OCI-LY7 (cell line): Measurements from ENCODE around the gene FMN2. TPM values are rescaled to one million over a fixed set of nuclear protein-coding genes. Genes with fewer than 3 reads are reported as not detected.

Experiments used
- BruUV-seq: library from RNA; stranded (reverse); fragments of 400-500 nt; replicated peaks from 2 replicates; lab custom pipeline; 2021; lab: Mats Ljungman, UMichigan
- CTCF ChIA-PET: fragments of 300-600 bp; sonication (Branson Sonifier 250); formaldehyde crosslinking; loops from one replicate; lab custom pipeline; 2022; ENCODE audit warnings: antibody characterized with exemption; ENCODE audit not compliant: unreplicated experiment; lab: Charles Lee
- POLR2A ChIA-PET: fragments of 300-600 bp; sonication (Branson Sonifier 250); formaldehyde crosslinking; loops from one replicate; lab custom pipeline; 2022; ENCODE audit warnings: antibody characterized with exemption; lab: Charles Lee
- DNase-seq: peaks from one replicate; pipeline ENCODE4 v3.0.0-alpha.2; 2015; ENCODE audit warnings: low spot score
- H2AFZ ChIP-seq: fragments of 200-600 bp; sonication (generic), shearing (Covaris generic); 2 replicates; pipeline ENCODE4 v1.6.1; 2014; ENCODE audit warnings: mild to moderate bottlenecking, antibody characterized with exemption, low read length, moderate library complexity
- H3K27ac ChIP-seq: fragments of 200-600 bp; sonication (generic); 2 replicates; pipeline ENCODE4 v1.5.1; 2014; ENCODE audit warnings: mixed run types, low read depth, mild to moderate bottlenecking, moderate library complexity, low read length, inconsistent platforms; ENCODE audit not compliant: poor library complexity, severe bottlenecking
- H3K36me3 ChIP-seq: fragments of 200-600 bp; sonication (generic); 2 replicates; pipeline ENCODE4 v1.6.1; 2014; ENCODE audit warnings: mild to moderate bottlenecking, antibody characterized with exemption, low read length, moderate library complexity, mixed read lengths; ENCODE audit not compliant: insufficient read depth
- H3K4me1 ChIP-seq: fragments of 200-600 bp; sonication (generic); 2 replicates; pipeline ENCODE4 v1.5.1; 2014; ENCODE audit warnings: mild to moderate bottlenecking, low read length; ENCODE audit not compliant: insufficient read depth, poor library complexity, severe bottlenecking
- H3K4me2 ChIP-seq: fragments of 200-600 bp; sonication (generic); 2 replicates; pipeline ENCODE4 v1.6.1; 2014; ENCODE audit warnings: mild to moderate bottlenecking, low read length
- H3K4me3 ChIP-seq: fragments of 200-600 bp; sonication (generic); 2 replicates; pipeline ENCODE4 v1.5.1; 2014; ENCODE audit warnings: mild to moderate bottlenecking, low read depth, low read length; ENCODE audit not compliant: poor library complexity, severe bottlenecking
- H3K79me2 ChIP-seq: fragments of 200-600 bp; sonication (generic); 2 replicates; pipeline ENCODE4 v1.6.1; 2016; ENCODE audit warnings: low read depth, mild to moderate bottlenecking, low read length, moderate library complexity, mixed read lengths; ENCODE audit not compliant: insufficient read depth
- H3K9me2 ChIP-seq: fragments of 200-600 bp; sonication (generic); 2 replicates; pipeline ENCODE4 v1.6.1; 2016; ENCODE audit warnings: mild to moderate bottlenecking, low read length, mixed read lengths; ENCODE audit not compliant: insufficient read depth
- H3K9me3 ChIP-seq: fragments of 200-600 bp; sonication (generic); 2 replicates; pipeline ENCODE4 v1.6.1; 2014; ENCODE audit warnings: mild to moderate bottlenecking, mixed run types, low read length, mixed read lengths
- H4K20me1 ChIP-seq: fragments of 200-600 bp; sonication (generic); 2 replicates; pipeline ENCODE4 v1.6.1; 2014; ENCODE audit warnings: mild to moderate bottlenecking, antibody characterized with exemption, low read length, moderate library complexity, mixed read lengths; ENCODE audit not compliant: insufficient read depth
- EZH2phosphoT487 ChIP-seq: fragments of 200-600 bp; sonication (generic); IDR thresholded peaks from 2 replicates; pipeline ENCODE4 v1.6.1; 2018; ENCODE audit warnings: low read depth, borderline replicate concordance, mild to moderate bottlenecking, mixed run types, antibody characterized with exemption, low read length, moderate library complexity, mixed read lengths
- intact Hi-C: fragments of 100-400 bp; cut with micrococcal nuclease; formaldehyde crosslinking; loops from one replicate; pipeline ENCODE4 v1.10.0; 2022; ENCODE audit not compliant: unreplicated experiment
- total RNA-seq, 2 experiments: library from RNA; depleted of rRNA in 1 of 2; stranded (reverse); fragments of >200 nt in 1 of 2; shearing (Covaris generic) in 1 of 2; gene quantifications; 2 replicates each; pipeline ENCODE4 v1.2.3, GENCODE V29; 2014 to 2022
- TF ChIP-seq, protein P1 (sequence below): fragments of 200-600 bp; sonication (generic); conservative IDR thresholded peaks from 2 replicates; pipeline ENCODE4 v1.5.1; 2014; ENCODE audit warnings: mild to moderate bottlenecking, antibody characterized with exemption, low read length, moderate library complexity, mixed read lengths

FMN2 gene
- total RNA-seq, 2 experiments from 2014 or later = not detected

DNA sequence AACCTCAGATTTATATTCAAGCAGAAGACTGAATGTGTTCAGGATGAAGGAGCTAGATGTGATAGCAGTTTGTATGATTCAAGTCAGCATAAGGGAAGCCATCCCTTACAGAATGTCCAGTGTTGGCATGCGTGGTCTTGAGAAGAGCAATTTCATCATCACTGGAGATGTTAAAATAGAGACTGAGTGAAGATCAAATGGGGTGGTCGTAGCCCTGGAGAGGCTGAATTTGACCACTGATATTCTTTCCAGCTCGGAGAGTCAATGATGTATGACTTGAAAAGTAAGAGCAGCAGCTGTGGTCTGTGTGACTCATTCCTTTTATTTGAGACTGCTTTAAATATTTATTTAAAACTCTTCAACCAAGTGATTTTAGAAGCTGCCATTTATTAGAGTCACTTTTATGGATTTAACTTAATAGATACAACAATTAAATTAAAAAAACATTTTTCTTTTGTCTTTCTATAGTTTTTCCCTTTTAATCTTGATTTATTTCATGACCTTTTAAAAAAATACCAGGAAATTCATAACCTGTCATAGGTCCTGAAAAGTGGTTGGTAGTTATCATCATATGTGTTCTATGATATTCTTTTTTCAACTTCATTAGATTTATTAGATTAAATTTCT is 15.5 kb downstream of the FMN2 start:
- no peak overlapping the region for H3K4me3 ChIP-seq
- no peak overlapping the region for H3K4me2 ChIP-seq
- DNase-seq = no peak
- H3K9me3 ChIP-seq = no peaks in the 10 kb centered on the region
- H3K4me1 ChIP-seq = no peaks in the 10 kb centered on the region
- H3K27ac ChIP-seq = no peak overlapping the region
- intact Hi-C loops = no loop called here
- TF ChIP-seq, protein P1, sequence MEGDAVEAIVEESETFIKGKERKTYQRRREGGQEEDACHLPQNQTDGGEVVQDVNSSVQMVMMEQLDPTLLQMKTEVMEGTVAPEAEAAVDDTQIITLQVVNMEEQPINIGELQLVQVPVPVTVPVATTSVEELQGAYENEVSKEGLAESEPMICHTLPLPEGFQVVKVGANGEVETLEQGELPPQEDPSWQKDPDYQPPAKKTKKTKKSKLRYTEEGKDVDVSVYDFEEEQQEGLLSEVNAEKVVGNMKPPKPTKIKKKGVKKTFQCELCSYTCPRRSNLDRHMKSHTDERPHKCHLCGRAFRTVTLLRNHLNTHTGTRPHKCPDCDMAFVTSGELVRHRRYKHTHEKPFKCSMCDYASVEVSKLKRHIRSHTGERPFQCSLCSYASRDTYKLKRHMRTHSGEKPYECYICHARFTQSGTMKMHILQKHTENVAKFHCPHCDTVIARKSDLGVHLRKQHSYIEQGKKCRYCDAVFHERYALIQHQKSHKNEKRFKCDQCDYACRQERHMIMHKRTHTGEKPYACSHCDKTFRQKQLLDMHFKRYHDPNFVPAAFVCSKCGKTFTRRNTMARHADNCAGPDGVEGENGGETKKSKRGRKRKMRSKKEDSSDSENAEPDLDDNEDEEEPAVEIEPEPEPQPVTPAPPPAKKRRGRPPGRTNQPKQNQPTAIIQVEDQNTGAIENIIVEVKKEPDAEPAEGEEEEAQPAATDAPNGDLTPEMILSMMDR = no peak
- TF ChIP-seq EZH2phosphoT487 = no peak
- no TSS peak for BruUV-seq
- H3K9me2 ChIP-seq = no peaks in the 10 kb centered on the region
- no peaks in the 10 kb centered on the region for H3K36me3 ChIP-seq
- H2AFZ ChIP-seq = no peak overlapping the region
- no peaks in the 10 kb centered on the region for H3K79me2 ChIP-seq
- no peaks in the 10 kb centered on the region for H4K20me1 ChIP-seq
- POLR2A ChIA-PET = no interaction called here
- CTCF ChIA-PET = no interaction called here

DNA sequence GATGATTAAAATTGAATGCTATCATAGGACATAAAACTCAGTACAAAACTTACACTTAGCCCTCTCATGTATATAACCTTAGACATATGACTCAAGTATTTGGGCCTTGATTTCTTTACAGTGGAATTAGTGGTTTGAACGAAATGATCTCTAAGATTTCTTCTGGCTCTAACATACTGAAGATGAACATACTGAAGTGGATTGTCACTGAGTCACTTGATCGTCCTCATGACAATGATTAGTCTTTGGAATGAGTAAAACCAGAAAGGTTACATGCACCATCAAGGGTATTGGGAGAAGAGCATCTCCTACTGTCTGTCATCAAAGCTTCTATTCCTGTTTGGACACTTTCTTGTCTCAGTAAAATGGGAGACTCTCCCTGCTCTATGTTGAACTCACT is 17.4 kb downstream of the FMN2 start:
- POLR2A ChIA-PET = interaction anchor here (1.2 kb wide), 1 partner anchor 12 kb away, joined by 3 read pairs; no protein-coding TSS in a partner anchor
- no peaks in the 10 kb centered on the region for H3K9me2 ChIP-seq
- H3K27ac ChIP-seq = no peak overlapping the region
- BruUV-seq = no TSS peak
- H4K20me1 ChIP-seq = no peaks in the 10 kb centered on the region
- no peaks in the 10 kb centered on the region for H3K79me2 ChIP-seq
- TF ChIP-seq EZH2phosphoT487 = no peak
- TF ChIP-seq, protein P1 = no peak
- intact Hi-C loops = no loop called here
- H3K4me2 ChIP-seq = no peak overlapping the region
- no peaks in the 10 kb centered on the region for H3K9me3 ChIP-seq
- no peak overlapping the region for H3K4me3 ChIP-seq
- no peaks in the 10 kb centered on the region for H3K36me3 ChIP-seq
- H3K4me1 ChIP-seq = no peaks in the 10 kb centered on the region
- CTCF ChIA-PET = no interaction called here
- H2AFZ ChIP-seq = no peak overlapping the region
- no peak for DNase-seq

DNA sequence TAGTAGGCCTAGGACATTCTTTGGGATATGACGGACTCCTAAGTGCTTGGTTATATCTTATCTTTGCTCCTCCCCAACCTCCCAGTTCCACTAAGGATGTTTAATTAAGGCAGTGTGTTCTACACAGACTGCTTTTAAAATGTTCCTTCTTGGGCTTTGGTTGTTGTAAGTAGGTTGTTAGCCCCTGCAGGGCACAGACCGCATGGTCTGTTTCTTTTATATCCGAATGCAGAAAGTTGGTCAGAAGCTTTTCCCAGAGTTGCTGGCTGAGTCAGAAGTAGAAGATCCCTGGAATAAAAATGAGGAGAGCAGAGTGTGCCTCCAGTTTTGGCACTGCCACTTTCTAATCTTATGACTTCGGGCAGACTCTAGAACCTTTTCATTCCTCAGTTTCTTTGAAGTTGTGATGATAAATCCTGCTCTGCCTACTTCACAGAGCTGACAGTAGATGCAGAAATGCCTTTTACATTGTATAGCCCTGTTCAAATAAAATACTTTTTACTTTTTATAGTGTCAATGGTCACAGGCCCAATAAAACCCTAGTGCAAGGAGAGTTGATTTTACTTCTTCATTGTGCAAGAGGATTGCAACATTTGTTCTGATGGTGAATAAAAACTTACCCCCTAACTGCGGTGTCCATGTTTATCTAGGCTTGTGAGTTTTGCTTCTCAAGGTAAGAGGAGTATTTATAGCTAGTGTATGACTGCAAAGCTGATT is 18.4 kb downstream of the FMN2 start:
- TF ChIP-seq, protein P1 = no peak
- no peak for TF ChIP-seq EZH2phosphoT487
- Histone ChIP-seq H3K4me1 (no peaks in the 10 kb centered on the region), H3K9me3 (no peaks in the 10 kb centered on the region), H3K79me2 (no peaks in the 10 kb centered on the region), H3K4me2 (no peak overlapping the region), H3K27ac (no peak overlapping the region), H4K20me1 (no peaks in the 10 kb centered on the region), H2AFZ (no peak overlapping the region), H3K4me3 (no peak overlapping the region), H3K36me3 (no peaks in the 10 kb centered on the region), H3K9me2 (no peaks in the 10 kb centered on the region)
- ChIA-PET POLR2A (interaction anchor here (0.6 to 1.2 kb wide), 2 partner anchors 13 to 80 kb away, joined by 3 to 4 read pairs; no protein-coding TSS in a partner anchor), CTCF (no interaction called here)
- no TSS peak for BruUV-seq
- DNase-seq = no peak
- intact Hi-C loops = no loop called here
